Measurements from ENCODE around the gene CMTM8.

GRCh38 chr3:32383136-32383711 is 144.7 kb downstream of the CMTM8 start:
- TF ChIP-seq REST (IDR thresholded peaks at IDR 0.05; ENCODE audit: insufficient read depth in 1 of 2, low read depth in 2 of 2, low read length in 2 of 2), result no peak
- TF ChIP-seq POLR2AphosphoS5 (IDR thresholded peaks at IDR 0.05; ENCODE audit: low read depth, low read length), result no peak
- no peak for TF ChIP-seq TAF1 (IDR thresholded peaks at IDR 0.05; ENCODE audit: borderline replicate concordance, insufficient read depth, low read length)
- TF ChIP-seq SIN3A (IDR thresholded peaks at IDR 0.05; ENCODE audit: borderline replicate concordance, insufficient read depth, low read length), result no peak
